ENCODE data around the gene L3MBTL4. TPM values are rescaled to one million over a fixed set of nuclear protein-coding genes. Genes with fewer than 3 reads are reported as not detected.

The L3MBTL4 gene
- total RNA-seq, 1 experiment from 2014 or later = not detected

DNA sequence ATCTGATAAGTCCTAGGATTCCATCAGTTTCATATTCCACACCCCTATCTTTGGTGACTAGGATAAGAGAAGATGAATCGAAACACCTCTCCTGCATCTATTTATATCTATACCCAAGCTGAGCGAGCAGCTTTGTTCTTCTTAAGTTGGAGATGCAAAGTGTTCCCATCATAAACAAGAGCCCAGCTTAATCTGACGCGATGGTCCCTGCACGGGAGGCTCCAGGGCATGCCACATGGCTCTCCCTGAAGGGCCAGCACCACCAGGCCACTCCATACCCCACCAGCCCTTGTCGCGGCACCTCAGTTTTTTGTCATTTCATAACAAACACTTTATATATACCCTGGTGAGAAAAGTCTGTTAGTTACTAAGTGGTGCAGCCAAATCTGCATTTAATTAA is 255.3 kb downstream of the L3MBTL4 start:
- ChIA-PET POLR2A (ENCODE audit: low non-redundant PET) (no interaction called here), CTCF (no interaction called here)
- intact Hi-C loops (cut with micrococcal nuclease; ENCODE audit: unreplicated experiment) = no loop called here
- Histone ChIP-seq H3K4me1 (ENCODE audit: insufficient read depth, low read length, poor library complexity, severe bottlenecking) (no peaks in the 10 kb centered on the region), H3K9me3 (ENCODE audit: low read depth, low read length, poor library complexity, severe bottlenecking) (peaks cover 49% of the 10 kb centered on the region), H3K36me3 (ENCODE audit: insufficient read depth, low read length, poor library complexity, severe bottlenecking) (no peaks in the 10 kb centered on the region), H3K4me3 (ENCODE audit: low read depth, low read length, poor library complexity, severe bottlenecking) (no peak overlapping the region), H3K27me3 (replicated peaks; ENCODE audit: insufficient read depth, low read depth, low read length, poor library complexity) (no peaks in the 10 kb centered on the region), H3K27ac (ENCODE audit: low read depth, low read length, poor library complexity, severe bottlenecking) (no peak overlapping the region)
- DNase-seq (ENCODE audit: low spot score) = no peak
- TF ChIP-seq EZH2 (IDR thresholded peaks at IDR 0.05; ENCODE audit: borderline replicate concordance, low read depth, low read length, poor library complexity, severe bottlenecking) = no peak
- TF ChIP-seq, protein P1, sequence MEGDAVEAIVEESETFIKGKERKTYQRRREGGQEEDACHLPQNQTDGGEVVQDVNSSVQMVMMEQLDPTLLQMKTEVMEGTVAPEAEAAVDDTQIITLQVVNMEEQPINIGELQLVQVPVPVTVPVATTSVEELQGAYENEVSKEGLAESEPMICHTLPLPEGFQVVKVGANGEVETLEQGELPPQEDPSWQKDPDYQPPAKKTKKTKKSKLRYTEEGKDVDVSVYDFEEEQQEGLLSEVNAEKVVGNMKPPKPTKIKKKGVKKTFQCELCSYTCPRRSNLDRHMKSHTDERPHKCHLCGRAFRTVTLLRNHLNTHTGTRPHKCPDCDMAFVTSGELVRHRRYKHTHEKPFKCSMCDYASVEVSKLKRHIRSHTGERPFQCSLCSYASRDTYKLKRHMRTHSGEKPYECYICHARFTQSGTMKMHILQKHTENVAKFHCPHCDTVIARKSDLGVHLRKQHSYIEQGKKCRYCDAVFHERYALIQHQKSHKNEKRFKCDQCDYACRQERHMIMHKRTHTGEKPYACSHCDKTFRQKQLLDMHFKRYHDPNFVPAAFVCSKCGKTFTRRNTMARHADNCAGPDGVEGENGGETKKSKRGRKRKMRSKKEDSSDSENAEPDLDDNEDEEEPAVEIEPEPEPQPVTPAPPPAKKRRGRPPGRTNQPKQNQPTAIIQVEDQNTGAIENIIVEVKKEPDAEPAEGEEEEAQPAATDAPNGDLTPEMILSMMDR (conservative IDR thresholded peaks at IDR 0.05; ENCODE audit: low read depth, low read length) = no peak
- BruUV-seq (replicated peaks) = no TSS peak

DNA sequence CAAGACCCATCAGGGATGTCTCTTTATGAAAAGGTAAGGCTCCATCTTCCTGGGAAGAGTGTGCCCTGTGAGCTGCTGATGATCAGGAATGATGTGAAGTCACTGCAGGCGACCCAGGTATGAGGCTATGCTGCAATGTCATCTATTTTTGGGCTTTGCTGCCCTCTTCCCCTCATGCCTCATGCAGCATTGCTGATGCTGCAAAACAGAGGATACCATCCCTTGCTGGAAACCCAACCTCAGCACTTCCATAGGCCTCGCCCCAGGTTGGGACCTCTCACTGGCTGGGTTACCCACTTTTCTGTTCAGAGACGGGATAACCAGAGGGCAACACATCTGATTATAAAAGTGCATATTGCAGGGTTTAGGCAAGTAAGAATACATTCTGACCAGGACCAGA is 255.8 kb downstream of the L3MBTL4 start:
- H3K27ac ChIP-seq (ENCODE audit: low read depth, low read length, poor library complexity, severe bottlenecking) = no peak overlapping the region
- no peaks in the 10 kb centered on the region for H3K27me3 ChIP-seq (replicated peaks; ENCODE audit: insufficient read depth, low read depth, low read length, poor library complexity)
- no peaks in the 10 kb centered on the region for H3K36me3 ChIP-seq (ENCODE audit: insufficient read depth, low read length, poor library complexity, severe bottlenecking)
- H3K4me1 ChIP-seq (ENCODE audit: insufficient read depth, low read length, poor library complexity, severe bottlenecking) = no peaks in the 10 kb centered on the region
- H3K4me3 ChIP-seq (ENCODE audit: low read depth, low read length, poor library complexity, severe bottlenecking) = no peak overlapping the region
- TF ChIP-seq, protein P1 (conservative IDR thresholded peaks at IDR 0.05; ENCODE audit: low read depth, low read length) = no peak
- no peak for TF ChIP-seq EZH2 (IDR thresholded peaks at IDR 0.05; ENCODE audit: borderline replicate concordance, low read depth, low read length, poor library complexity, severe bottlenecking)
- intact Hi-C loops (cut with micrococcal nuclease; ENCODE audit: unreplicated experiment) = no loop called here
- CTCF ChIA-PET = no interaction called here
- BruUV-seq (replicated peaks) = no TSS peak
- no peak for DNase-seq (ENCODE audit: low spot score)
- H3K9me3 ChIP-seq (ENCODE audit: low read depth, low read length, poor library complexity, severe bottlenecking) = peaks cover 54% of the 10 kb centered on the region
- POLR2A ChIA-PET (ENCODE audit: low non-redundant PET) = no interaction called here

DNA sequence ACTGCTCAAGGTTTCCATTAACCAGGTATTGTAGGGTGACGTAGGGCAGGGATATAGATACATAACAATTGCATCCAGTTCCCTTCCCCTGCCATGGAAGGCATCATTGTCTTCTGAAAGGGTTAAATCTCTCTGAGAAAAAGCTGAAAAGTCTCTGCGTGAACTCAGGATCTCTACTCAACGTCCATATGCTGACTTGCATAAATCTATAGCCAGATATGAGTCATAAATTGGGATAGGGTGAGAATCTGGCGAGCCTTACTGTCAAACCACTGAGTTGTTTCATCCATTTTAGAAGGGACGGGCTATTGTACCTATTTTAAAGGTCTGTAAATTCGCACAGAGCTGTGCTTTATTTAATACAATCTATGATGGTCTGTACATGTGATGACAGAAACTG is 258.3 kb downstream of the L3MBTL4 start:
- TF ChIP-seq, protein P1 (conservative IDR thresholded peaks at IDR 0.05; ENCODE audit: low read depth, low read length) = no peak
- TF ChIP-seq EZH2 (IDR thresholded peaks at IDR 0.05; ENCODE audit: borderline replicate concordance, low read depth, low read length, poor library complexity, severe bottlenecking) = no peak
- BruUV-seq (replicated peaks) = no TSS peak
- ChIA-PET POLR2A (ENCODE audit: low non-redundant PET) (no interaction called here), CTCF (no interaction called here)
- Histone ChIP-seq H3K4me1 (ENCODE audit: insufficient read depth, low read length, poor library complexity, severe bottlenecking) (no peaks in the 10 kb centered on the region), H3K9me3 (ENCODE audit: low read depth, low read length, poor library complexity, severe bottlenecking) (peaks cover 60% of the 10 kb centered on the region), H3K4me3 (ENCODE audit: low read depth, low read length, poor library complexity, severe bottlenecking) (no peak overlapping the region), H3K27ac (ENCODE audit: low read depth, low read length, poor library complexity, severe bottlenecking) (no peak overlapping the region), H3K36me3 (ENCODE audit: insufficient read depth, low read length, poor library complexity, severe bottlenecking) (no peaks in the 10 kb centered on the region), H3K27me3 (replicated peaks; ENCODE audit: insufficient read depth, low read depth, low read length, poor library complexity) (no peaks in the 10 kb centered on the region)
- no peak for DNase-seq (ENCODE audit: low spot score)
- intact Hi-C loops (cut with micrococcal nuclease; ENCODE audit: unreplicated experiment) = no loop called here
